Tibial artery (tissue), 4 donors: ENCODE measurements around the gene TUBB4A.

Experiments used
- DNase-seq, 2 donors: peaks; one replicate each; pipeline ENCODE4 v3.0.0-alpha.2; 2019
- H3K27ac ChIP-seq, 2 donors: fragments of 200-600 bp; sonication (generic) in 1 of 2; 1 replicate in 1 of 2; 2 replicates in 1 of 2; pipeline ENCODE4 v1.5.1; 2018 to 2019; ENCODE audit warnings: mild to moderate bottlenecking in 1 of 2
- H3K27me3 ChIP-seq, 2 donors: fragments of 200-600 bp; sonication (generic) in 1 of 2; one replicate each; pipeline versions ENCODE4 v1.5.1 to v1.6.0; 2016 to 2019
- H3K36me3 ChIP-seq, 3 donors: fragments of 200-600 bp; sonication (generic) in 2 of 3; one replicate each; pipeline ENCODE4 v1.5.1; 2016 to 2019; ENCODE audit warnings: mild to moderate bottlenecking in 2 of 3
- H3K4me1 ChIP-seq, 4 donors: fragments of 200-600 bp; sonication (generic) in 2 of 4; 1 replicate in 3 of 4; 2 replicates in 1 of 4; pipeline ENCODE4 v1.5.1; 2016 to 2019
- H3K4me3 ChIP-seq, 2 donors: fragments of 200-600 bp; sonication (generic) in 1 of 2; 1 replicate in 1 of 2; 2 replicates in 1 of 2; pipeline ENCODE4 v1.5.1; 2018 to 2019; ENCODE audit warnings: mild to moderate bottlenecking in 2 of 2
- H3K9me3 ChIP-seq, 3 donors: fragments of 200-600 bp; sonication (generic) in 1 of 3; one replicate each; pipeline ENCODE4 v1.5.1; 2016 to 2019
- CTCF ChIP-seq, 2 experiments: fragments of 200-600 bp in 1 of 2; fragments of 450-650 bp in 1 of 2; IDR thresholded peaks; one replicate each; pipeline ENCODE4 v1.5.1; 2017 to 2019; ENCODE audit warnings: antibody characterized with exemption in 2 of 2, mild to moderate bottlenecking in 1 of 2, moderate library complexity in 1 of 2
- intact Hi-C: fragments of 100-400 bp; cut with DNase I; formaldehyde crosslinking; loops from one replicate; pipeline ENCODE4 v1.15.0; 2023; ENCODE audit warnings: low total_unique reads

Gene TUBB4A

DNA sequence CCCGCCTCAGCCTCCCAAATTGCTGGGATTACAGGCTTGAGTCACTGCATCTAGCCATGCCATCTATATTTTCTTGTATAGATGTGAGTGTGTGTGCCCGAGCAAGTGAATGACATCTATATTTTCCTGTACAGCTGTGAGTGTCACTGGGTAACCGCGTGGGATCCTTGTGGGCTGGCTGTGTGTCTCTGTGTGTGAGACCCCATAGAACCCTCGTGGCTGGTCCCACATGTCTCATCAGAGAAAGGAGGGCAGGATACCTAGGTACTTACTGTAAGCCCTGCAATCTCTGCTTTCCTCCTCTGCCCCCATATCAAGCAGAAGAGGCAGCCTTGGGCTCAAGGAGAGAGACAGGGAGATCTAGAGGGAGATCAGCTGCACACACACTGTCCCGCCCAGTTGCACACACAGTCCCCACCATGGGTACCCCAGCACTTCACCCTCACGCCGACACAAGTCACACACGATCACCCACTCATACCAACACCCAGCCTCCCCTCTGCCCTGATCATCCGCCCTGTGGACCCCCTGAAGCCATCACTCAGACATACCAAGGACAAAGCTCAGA is 21.2 kb downstream of the TUBB4A start:
- no peak for TF ChIP-seq CTCF (IDR thresholded peaks at IDR 0.05)
- intact Hi-C loops = no loop called here

GRCh38 chr19:6479836-6480398 is 22.2 kb downstream of the TUBB4A start:
- peaks cover 0 to 75% of the 10 kb centered on the region in 2 donors for H3K27me3 ChIP-seq
- H3K4me1 ChIP-seq = peaks cover 0 to 17% (median 10%) of the 10 kb centered on the region in 4 donors
- no peak overlapping the region for H3K27ac ChIP-seq
- no peak overlapping the region for H3K4me3 ChIP-seq
- H3K36me3 ChIP-seq = no peaks in the 10 kb centered on the region
- no peak for TF ChIP-seq CTCF (IDR thresholded peaks at IDR 0.05)
- intact Hi-C loops = no loop called here
- no peaks in the 10 kb centered on the region for H3K9me3 ChIP-seq
- DNase-seq = no peak

More for the DNA sequence above, 21.2 kb downstream of the TUBB4A start:
- peaks cover 0 to 64% of the 10 kb centered on the region in 2 donors for H3K27me3 ChIP-seq
- H3K4me3 ChIP-seq = peak overlapping the region in 1 of 2 donors; percentile 22
- H3K4me1 ChIP-seq = peaks cover 0 to 12% (median 5%) of the 10 kb centered on the region in 4 donors
- H3K9me3 ChIP-seq = no peaks in the 10 kb centered on the region
- H3K36me3 ChIP-seq = no peaks in the 10 kb centered on the region
- H3K27ac ChIP-seq = no peak overlapping the region
- no peak for DNase-seq

GRCh38 chr19:6478815-6479214 is 23.3 kb downstream of the TUBB4A start:
- H3K36me3 ChIP-seq = no peaks in the 10 kb centered on the region
- no peak overlapping the region for H3K27ac ChIP-seq
- DNase-seq = no peak
- no peak overlapping the region for H3K4me3 ChIP-seq
- H3K27me3 ChIP-seq = peaks cover 0 to 83% of the 10 kb centered on the region in 2 donors
- intact Hi-C loops = no loop called here
- TF ChIP-seq CTCF (IDR thresholded peaks at IDR 0.05) = no peak
- no peaks in the 10 kb centered on the region for H3K9me3 ChIP-seq
- H3K4me1 ChIP-seq = peaks cover 0 to 17% (median 10%) of the 10 kb centered on the region in 4 donors

DNA sequence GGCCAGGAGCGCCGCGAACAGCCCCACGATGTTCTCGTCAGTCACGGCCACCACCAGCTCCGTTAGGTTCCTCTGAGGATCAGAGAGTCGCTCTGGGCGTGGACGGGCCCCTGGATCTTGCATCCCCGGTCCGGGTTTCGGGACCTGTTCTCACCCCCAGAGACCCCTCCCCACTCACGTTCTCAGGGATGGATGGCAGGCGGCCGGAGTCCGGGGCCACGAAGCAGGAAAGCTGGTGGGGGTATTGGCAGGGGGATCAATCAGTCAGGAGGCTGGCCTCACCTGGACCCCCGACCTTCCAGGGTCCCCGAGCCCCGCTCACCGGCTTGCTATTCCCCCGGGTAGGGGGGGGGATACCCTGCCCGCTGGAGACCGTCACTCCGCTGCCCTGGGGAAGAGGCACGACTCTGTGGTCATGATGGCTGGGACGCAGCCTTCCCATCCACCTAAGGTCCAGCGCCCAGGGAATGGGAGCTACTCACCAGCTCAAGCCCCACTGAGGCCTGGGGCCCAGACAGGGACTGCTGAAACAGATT is 25.1 kb downstream of the TUBB4A start:
- H3K4me3 ChIP-seq = no peak overlapping the region
- H3K9me3 ChIP-seq = no peaks in the 10 kb centered on the region
- no peak overlapping the region for H3K27ac ChIP-seq
- intact Hi-C loops = no loop called here
- H3K36me3 ChIP-seq = no peaks in the 10 kb centered on the region
- peaks cover 0 to 85% of the 10 kb centered on the region in 2 donors for H3K27me3 ChIP-seq
- no peak for TF ChIP-seq CTCF (IDR thresholded peaks at IDR 0.05)
- peaks cover 0 to 17% (median 10%) of the 10 kb centered on the region in 4 donors for H3K4me1 ChIP-seq
- DNase-seq = no peak

GRCh38 chr19:6476155-6476895 is 25.8 kb downstream of the TUBB4A start:
- Histone ChIP-seq H3K4me3 (no peak overlapping the region), H3K4me1 (peaks cover 0 to 17% (median 10%) of the 10 kb centered on the region in 4 donors), H3K27me3 (peaks cover 0 to 78% of the 10 kb centered on the region in 2 donors), H3K27ac (no peak overlapping the region), H3K36me3 (no peaks in the 10 kb centered on the region), H3K9me3 (no peaks in the 10 kb centered on the region)
- no peak for TF ChIP-seq CTCF (IDR thresholded peaks at IDR 0.05)
- no peak for DNase-seq
- intact Hi-C loops = no loop called here
